ENCODE results near the gene URM1.

The URM1 gene

DNA sequence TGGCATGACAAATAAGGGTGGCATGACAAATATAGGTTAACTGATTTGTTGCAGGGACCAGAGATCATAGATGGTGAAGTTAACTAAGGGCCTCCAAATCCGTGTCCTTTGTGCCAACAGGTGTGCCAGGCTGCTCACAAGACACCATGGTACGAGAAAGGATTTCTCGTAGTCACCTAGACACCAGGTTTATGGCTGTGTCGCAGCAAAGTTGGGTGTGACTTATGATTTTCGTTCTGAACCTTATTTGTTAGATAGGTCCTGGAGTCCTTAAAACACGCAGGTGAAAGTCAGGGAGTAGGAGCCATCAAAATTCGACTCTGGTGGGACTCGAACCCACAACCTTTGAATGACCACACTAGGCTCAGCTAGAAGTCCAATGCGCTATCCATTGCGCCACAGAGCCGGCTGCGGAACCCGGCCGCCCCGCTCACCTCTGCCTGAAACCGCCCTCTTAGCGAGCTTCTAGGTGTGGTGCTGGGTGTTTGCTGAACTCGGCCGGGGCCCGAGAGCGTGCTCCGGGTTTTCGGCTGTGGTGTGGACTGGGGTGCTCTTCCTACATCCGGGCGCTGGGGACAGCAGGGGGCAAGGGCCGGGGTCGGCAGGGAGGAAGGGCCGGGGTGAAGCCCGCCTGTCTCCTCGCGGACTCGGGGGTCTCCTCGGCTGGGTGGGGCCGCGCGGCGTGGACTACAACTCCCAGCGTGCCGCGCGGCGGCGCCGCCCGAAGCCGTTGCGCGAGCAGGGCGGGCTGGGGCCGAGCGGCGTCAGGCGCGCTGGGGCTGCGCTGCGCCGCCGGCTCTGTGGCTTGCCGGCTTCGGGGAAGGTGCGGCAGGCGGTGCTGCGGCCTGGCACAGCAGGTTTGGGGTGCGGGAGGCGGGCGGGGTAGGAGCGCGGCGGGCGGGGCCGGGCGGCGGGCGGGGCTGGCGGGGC is 31.1 kb upstream of the URM1 start, which contains the start of gene SLC27A4:
SLC27A4 (plus strand) TSS at position 767 of the 930 bp plus-strand sequence. CDS start 2,606 bp downstream, outside the sequence.
- Mint-ChIP-seq H3K36me3 (ENCODE audit: low read depth) (peaks cover 30% of the 10 kb centered on the region), H3K9me3 (no peaks in the 10 kb centered on the region)
- intact Hi-C loops (cut with micrococcal nuclease), result loop anchor here (1.0 kb wide), 1 partner anchor 18 kb away; the partner anchor contains the start of genes COQ4 and TRUB2

DNA sequence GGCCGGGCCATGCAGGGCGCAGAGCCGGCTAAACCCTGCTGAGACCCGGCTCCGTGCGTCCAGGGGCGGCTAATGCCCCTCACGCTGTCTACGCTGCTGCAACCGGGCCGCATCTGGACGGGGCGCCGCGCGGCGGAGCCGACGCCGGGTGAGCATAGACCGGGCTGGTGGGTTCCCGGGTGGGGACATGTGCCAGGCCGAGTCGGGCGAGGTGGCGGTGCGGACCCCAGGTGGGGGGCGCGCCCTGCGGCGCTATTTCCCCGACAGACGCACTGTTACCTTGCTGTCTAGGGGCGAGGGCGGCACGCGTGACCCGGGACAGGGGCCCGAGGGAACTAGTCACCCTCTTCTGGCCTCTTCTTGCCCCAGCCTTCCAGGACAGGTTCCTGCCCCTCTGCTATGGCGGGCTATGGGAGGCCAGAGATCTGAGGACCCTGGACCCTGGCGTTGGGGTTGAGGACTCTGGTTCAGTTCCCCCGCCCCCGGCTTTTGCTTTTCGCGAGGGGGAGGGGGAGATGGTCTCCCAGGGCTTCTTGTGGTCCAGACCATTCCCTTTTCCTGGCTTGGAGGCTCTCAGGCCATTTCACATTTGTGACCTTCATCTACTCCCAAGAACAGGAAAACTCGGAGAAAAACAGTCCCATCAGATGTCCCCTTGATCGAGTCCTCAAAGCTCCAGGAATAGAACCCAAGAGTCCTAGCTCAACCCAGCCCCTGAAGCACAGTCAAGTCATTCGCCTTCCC is 30.3 kb upstream of the URM1 start:
- H3K4me3 Mint-ChIP-seq, result peak overlapping the region; percentile 94
- peaks cover 7% of the 10 kb centered on the region for H3K4me1 Mint-ChIP-seq (ENCODE audit: low read depth)
- no peaks in the 10 kb centered on the region for H3K9me3 Mint-ChIP-seq
- H3K27me3 Mint-ChIP-seq, result no peaks in the 10 kb centered on the region
- H3K27ac Mint-ChIP-seq, result peak overlapping the region; percentile 89
- peaks cover 33% of the 10 kb centered on the region for H3K36me3 Mint-ChIP-seq (ENCODE audit: low read depth)
- intact Hi-C loops (cut with micrococcal nuclease), result loop anchor here (1.0 kb wide), 1 partner anchor 19 kb away; the partner anchor contains the start of genes COQ4 and TRUB2

More for the DNA sequence above, 31.1 kb upstream of the URM1 start, which contains the start of gene SLC27A4:
- Mint-ChIP-seq H3K4me1 (ENCODE audit: low read depth) (peaks cover 7% of the 10 kb centered on the region), H3K27ac (peak within 1 kb of the TSS; percentile 89), H3K4me3 (peak within 1 kb of the TSS; percentile 94), H3K27me3 (no peaks in the 10 kb centered on the region)

DNA sequence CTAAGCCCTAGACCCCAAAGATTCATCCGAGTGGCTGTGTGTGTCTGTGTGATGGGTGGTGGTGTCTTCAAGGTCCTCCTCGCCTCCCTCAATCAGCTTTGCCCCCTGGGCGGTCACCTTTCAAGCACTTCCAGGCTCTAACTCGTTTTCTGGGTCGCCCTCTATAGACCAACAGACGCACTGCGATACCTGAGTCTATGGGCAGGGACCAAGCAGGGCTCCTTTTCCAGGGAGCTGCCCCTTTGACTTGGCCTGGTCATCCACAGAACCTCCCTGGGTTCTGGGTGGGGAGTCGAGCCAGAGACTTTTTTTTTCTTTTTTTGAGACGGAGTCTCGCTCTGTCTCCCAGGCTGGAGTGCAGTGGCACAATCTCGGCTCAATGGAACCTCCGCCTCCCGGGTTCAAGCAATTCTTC is 29.7 kb upstream of the URM1 start:
- Mint-ChIP-seq H3K9me3 (no peaks in the 10 kb centered on the region), H3K36me3 (ENCODE audit: low read depth) (peaks cover 39% of the 10 kb centered on the region), H3K4me1 (ENCODE audit: low read depth) (peaks cover 7% of the 10 kb centered on the region), H3K27ac (peak overlapping the region; percentile 89), H3K4me3 (peak overlapping the region; percentile 94), H3K27me3 (no peaks in the 10 kb centered on the region)
- intact Hi-C loops (cut with micrococcal nuclease), result no loop called here

DNA sequence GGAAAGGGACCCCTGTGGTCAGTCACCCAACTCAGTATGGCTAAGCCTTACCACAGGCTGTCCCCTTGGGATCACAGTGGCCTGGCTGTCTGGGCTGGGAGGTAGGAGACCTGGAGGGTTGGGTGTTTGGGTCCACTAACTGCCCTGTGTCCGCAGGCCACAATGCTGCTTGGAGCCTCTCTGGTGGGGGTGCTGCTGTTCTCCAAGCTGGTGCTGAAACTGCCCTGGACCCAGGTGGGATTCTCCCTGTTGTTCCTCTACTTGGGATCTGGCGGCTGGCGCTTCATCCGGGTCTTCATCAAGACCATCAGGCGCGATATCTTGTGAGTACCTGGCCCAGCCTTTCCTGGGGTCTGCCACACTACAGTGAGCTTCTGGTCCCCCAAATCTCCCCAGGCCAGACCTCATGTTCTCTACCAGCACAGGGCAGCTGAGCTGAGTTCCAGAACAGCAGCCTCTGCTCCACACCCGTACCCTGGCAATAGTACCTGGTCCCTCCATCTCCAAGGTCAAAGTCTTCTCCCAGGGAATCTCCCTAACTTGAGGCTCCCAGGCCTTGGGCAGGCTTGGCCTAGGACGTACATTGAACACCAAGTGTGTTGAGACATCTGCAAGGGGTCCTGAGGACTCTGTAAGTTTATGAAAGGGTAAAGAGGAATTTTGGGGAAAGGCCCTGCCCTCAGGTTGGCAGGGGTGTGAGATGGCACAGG is 28.0 kb upstream of the URM1 start:
- peaks cover 55% of the 10 kb centered on the region for H3K36me3 Mint-ChIP-seq (ENCODE audit: low read depth)
- H3K9me3 Mint-ChIP-seq, result no peaks in the 10 kb centered on the region
- H3K4me3 Mint-ChIP-seq, result no peak overlapping the region
- intact Hi-C loops (cut with micrococcal nuclease), result no loop called here
- no peak overlapping the region for H3K27ac Mint-ChIP-seq
- no peaks in the 10 kb centered on the region for H3K27me3 Mint-ChIP-seq
- peaks cover 7% of the 10 kb centered on the region for H3K4me1 Mint-ChIP-seq (ENCODE audit: low read depth)

DNA sequence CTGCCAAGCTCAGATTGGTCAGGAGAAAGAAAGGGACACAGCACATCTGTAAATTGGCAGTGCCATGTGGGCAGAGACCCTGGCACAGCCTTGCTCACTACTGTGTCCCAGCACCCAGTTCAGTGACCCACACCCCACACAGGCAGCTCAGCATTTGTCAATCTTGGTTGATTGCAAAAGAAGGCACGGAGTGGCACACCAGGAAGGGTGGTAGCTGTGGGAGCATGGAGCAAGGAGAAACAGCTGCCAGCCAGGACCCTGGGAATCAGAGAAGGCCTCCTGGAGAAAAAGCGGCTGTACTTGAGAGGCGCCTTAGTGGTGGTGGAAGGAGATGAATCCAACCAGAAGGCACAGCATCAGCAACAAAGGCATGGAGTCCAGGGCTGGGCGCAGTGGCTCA is 27.3 kb upstream of the URM1 start:
- peaks cover 7% of the 10 kb centered on the region for H3K4me1 Mint-ChIP-seq (ENCODE audit: low read depth)
- no peak overlapping the region for H3K4me3 Mint-ChIP-seq
- no peak overlapping the region for H3K27ac Mint-ChIP-seq
- no peaks in the 10 kb centered on the region for H3K9me3 Mint-ChIP-seq
- peaks cover 63% of the 10 kb centered on the region for H3K36me3 Mint-ChIP-seq (ENCODE audit: low read depth)
- no peaks in the 10 kb centered on the region for H3K27me3 Mint-ChIP-seq
- intact Hi-C loops (cut with micrococcal nuclease), result no loop called here

DNA sequence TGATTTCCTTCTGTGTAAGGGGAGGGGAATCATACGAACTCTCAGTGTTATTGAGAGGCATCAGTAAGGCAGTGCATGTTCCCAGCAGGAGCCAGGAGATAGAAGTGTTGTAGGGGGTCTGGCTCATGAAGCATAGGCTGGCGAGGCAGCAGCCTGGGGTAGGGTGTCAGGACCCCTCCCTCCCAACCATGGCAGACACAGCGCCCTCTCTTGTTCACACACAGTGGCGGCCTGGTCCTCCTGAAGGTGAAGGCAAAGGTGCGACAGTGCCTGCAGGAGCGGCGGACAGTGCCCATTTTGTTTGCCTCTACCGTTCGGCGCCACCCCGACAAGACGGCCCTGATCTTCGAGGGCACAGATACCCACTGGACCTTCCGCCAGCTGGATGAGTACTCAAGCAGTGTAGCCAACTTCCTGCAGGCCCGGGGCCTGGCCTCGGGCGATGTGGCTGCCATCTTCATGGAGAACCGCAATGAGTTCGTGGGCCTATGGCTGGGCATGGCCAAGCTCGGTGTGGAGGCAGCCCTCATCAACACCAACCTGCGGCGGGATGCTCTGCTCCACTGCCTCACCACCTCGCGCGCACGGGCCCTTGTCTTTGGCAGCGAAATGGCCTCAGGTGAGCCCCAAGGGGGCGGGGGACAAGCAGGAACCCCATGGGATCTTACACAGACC is 26.1 kb upstream of the URM1 start:
- Mint-ChIP-seq H3K4me3 (no peak overlapping the region), H3K9me3 (no peaks in the 10 kb centered on the region), H3K36me3 (ENCODE audit: low read depth) (peaks cover 75% of the 10 kb centered on the region), H3K27me3 (no peaks in the 10 kb centered on the region), H3K4me1 (ENCODE audit: low read depth) (peaks cover 7% of the 10 kb centered on the region), H3K27ac (no peak overlapping the region)
- intact Hi-C loops (cut with micrococcal nuclease), result no loop called here

DNA sequence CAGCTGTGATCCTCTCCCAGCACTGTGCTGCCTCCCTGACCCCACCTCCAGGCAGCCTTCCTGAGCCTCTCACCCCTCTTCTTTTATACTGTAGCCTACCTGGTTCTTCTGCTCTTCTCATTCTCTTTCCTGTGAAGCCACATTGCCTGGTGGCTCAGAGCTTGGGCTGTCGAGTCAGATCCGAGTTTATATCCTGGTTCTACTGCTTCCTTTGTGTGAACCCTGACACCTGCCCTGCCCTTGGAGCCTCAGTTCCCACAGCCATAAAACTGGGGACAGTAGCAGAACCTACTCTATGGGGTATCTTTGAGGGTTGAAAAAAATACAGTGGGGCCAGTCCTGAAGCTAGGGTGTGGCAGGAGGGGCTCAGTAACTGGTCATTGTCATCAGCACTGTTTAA is 22.0 kb upstream of the URM1 start:
- Mint-ChIP-seq H3K4me3 (no peak overlapping the region), H3K27ac (no peak overlapping the region), H3K27me3 (no peaks in the 10 kb centered on the region), H3K4me1 (ENCODE audit: low read depth) (no peaks in the 10 kb centered on the region), H3K9me3 (no peaks in the 10 kb centered on the region), H3K36me3 (ENCODE audit: low read depth) (peaks cover 95% of the 10 kb centered on the region)
- intact Hi-C loops (cut with micrococcal nuclease), result no loop called here

DNA sequence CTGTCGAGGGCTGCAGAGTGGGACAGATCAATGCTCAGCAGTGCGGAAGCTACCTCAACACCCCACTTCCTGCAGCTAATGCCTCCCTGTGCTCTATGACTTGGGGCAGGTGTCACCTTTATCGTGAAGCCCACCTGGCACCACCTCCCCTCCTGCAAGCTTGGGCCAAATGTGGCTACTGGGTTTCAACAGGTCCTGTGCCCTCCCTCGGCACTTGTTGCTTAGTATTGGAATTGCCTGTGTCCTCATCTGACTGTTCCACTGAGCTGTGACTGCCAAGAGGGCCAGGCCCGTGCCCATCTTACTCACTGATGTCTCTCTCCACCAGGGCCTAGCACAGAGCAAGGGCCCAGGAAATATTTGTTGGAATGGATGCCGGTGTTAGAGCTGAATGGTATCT is 21.4 kb upstream of the URM1 start:
- H3K9me3 Mint-ChIP-seq, result no peaks in the 10 kb centered on the region
- intact Hi-C loops (cut with micrococcal nuclease), result no loop called here
- no peak overlapping the region for H3K4me3 Mint-ChIP-seq
- H3K27ac Mint-ChIP-seq, result no peak overlapping the region
- no peaks in the 10 kb centered on the region for H3K27me3 Mint-ChIP-seq
- H3K4me1 Mint-ChIP-seq (ENCODE audit: low read depth), result no peaks in the 10 kb centered on the region
- H3K36me3 Mint-ChIP-seq (ENCODE audit: low read depth), result peaks cover 93% of the 10 kb centered on the region

DNA sequence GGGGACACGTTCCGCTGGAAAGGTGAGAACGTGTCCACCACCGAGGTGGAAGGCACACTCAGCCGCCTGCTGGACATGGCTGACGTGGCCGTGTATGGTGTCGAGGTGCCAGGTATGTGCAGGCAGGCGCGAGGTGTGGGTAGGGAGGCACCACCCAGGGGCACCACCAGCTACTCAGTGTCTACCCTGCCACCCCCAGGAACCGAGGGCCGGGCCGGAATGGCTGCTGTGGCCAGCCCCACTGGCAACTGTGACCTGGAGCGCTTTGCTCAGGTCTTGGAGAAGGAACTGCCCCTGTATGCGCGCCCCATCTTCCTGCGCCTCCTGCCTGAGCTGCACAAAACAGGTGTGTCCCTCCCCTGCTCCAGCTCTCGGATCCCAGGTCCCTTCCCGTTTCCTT is 15.7 kb upstream of the URM1 start:
- Mint-ChIP-seq H3K27ac (no peak overlapping the region), H3K4me3 (no peak overlapping the region), H3K9me3 (no peaks in the 10 kb centered on the region), H3K4me1 (ENCODE audit: low read depth) (no peaks in the 10 kb centered on the region), H3K27me3 (no peaks in the 10 kb centered on the region), H3K36me3 (ENCODE audit: low read depth) (peaks cover 83% of the 10 kb centered on the region)
- intact Hi-C loops (cut with micrococcal nuclease), result no loop called here

DNA sequence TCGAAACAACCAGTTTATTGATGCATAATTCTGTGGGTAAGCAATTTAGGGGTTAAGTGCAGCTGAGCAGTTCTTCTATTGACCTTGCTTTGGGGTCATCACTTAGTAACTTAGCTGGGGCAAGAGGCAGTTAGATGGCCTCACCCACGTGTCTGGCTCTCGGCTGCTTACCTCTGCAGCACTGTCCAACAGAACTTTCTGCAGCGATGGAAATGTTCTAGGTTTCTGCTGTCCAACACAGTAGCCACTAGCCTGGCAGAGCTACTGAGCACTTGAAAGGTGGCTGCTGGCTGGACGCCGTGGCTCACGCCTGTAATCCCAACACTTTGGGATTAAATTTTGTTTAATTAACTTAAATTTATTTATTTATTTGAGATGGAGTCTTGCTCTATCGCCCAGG is 13.1 kb upstream of the URM1 start:
- Mint-ChIP-seq H3K27me3 (no peaks in the 10 kb centered on the region), H3K4me1 (ENCODE audit: low read depth) (peaks cover 14% of the 10 kb centered on the region), H3K4me3 (no peak overlapping the region), H3K27ac (no peak overlapping the region), H3K36me3 (ENCODE audit: low read depth) (peaks cover 71% of the 10 kb centered on the region), H3K9me3 (no peaks in the 10 kb centered on the region)
- intact Hi-C loops (cut with micrococcal nuclease), result no loop called here

DNA sequence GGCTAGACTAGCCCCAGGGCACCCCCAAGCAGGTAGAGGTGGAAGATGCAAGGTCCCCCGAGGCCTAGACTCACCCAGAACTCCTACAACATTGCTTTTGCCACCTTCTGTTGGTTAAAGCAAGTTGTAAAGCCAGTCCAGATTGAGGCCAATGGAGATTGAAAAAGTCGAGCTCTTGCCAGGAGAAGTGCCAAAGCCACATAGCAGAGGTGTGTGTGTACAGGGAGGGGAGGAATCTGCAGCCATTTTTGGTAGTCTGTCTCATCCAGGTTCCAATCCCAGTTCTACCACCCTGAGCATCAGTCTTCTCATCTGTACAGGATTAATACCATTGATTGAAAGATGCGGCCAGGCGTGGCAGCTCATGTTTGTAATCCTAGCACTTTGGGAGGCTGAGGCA is 12.3 kb upstream of the URM1 start:
- Mint-ChIP-seq H3K27me3 (no peaks in the 10 kb centered on the region), H3K9me3 (no peaks in the 10 kb centered on the region), H3K27ac (no peak overlapping the region), H3K36me3 (ENCODE audit: low read depth) (peaks cover 63% of the 10 kb centered on the region), H3K4me3 (no peak overlapping the region), H3K4me1 (ENCODE audit: low read depth) (peaks cover 14% of the 10 kb centered on the region)
- intact Hi-C loops (cut with micrococcal nuclease), result no loop called here

DNA sequence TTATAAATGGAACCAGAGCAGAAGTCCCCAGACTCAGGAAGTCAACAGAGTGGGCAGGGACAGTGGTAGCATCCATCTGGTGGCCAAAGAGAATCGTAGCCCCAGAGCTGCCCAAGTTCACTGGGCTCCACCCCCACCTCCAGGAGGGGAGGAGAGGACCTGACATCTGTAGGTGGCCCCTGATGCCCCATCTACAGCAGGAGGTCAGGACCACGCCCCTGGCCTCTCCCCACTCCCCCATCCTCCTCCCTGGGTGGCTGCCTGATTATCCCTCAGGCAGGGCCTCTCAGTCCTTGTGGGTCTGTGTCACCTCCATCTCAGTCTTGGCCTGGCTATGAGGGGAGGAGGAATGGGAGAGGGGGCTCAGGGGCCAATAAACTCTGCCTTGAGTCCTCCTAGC is 10.3 kb upstream of the URM1 start:
- H3K4me1 Mint-ChIP-seq (ENCODE audit: low read depth), result peaks cover 22% of the 10 kb centered on the region
- H3K4me3 Mint-ChIP-seq, result no peak overlapping the region
- H3K27ac Mint-ChIP-seq, result peak overlapping the region; percentile 94
- no peaks in the 10 kb centered on the region for H3K9me3 Mint-ChIP-seq
- H3K36me3 Mint-ChIP-seq (ENCODE audit: low read depth), result peaks cover 45% of the 10 kb centered on the region
- intact Hi-C loops (cut with micrococcal nuclease), result no loop called here
- no peaks in the 10 kb centered on the region for H3K27me3 Mint-ChIP-seq

DNA sequence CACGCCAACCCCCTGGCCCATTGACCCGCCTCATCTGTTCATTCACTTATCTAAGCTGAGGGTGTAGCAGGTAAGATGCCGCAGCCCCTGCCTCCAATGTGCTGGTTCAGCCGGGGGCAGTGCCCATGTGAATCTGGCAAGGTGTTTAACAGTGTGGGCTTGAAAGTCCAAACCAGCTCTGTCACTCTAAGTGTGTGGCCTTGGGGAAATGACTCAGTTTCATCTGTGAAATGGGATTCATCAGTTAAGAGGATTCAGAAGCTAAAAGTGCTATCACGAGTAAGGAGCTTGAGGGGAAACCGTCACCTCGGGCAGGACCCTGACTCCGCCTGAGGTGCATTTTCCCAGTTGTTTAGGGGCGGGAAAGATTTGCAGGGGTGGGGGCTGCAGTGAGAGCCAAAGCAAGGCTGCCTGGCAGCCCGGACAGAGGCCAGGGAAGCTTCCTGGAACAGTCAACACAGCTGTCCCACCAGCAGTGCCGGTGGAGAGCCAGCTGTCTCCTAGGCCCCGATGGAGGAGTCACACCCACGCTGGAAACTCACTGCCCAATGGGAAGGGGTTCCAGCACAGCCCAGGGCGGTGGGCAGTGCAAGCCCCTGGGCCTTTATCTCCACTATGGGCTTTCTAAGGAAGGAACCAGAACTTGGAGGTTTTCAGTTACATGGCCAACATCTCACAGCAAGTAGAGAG is 9.7 kb upstream of the URM1 start:
- Mint-ChIP-seq H3K4me3 (peak overlapping the region; percentile 100), H3K27ac (peak overlapping the region; percentile 94), H3K9me3 (no peaks in the 10 kb centered on the region), H3K27me3 (no peaks in the 10 kb centered on the region), H3K36me3 (ENCODE audit: low read depth) (peaks cover 39% of the 10 kb centered on the region), H3K4me1 (ENCODE audit: low read depth) (peaks cover 22% of the 10 kb centered on the region)
- intact Hi-C loops (cut with micrococcal nuclease), result no loop called here

Data from dendritic cell treated with granulocyte-macrophage colony-stimulating factor and Interleukin-4, amounts not matched to agents 40 ng/mL and 50 ng/mL, for 4 days (primary cell).